Fibroblast of the aortic adventitia (primary cell): ENCODE measurements around the gene MPLKIP. TPM values are rescaled to one million over a fixed set of nuclear protein-coding genes. Genes with fewer than 3 reads are reported as not detected.
"Not testable (repeated sequence)": the region's sequence is repeated elsewhere in the genome, so short reads cannot be mapped to it uniquely, and the experiment has no call there.

ENCODE experiments used
- DNase-seq: peaks from one replicate; pipeline ENCODE4 v3.0.0-alpha.2; 2010; ENCODE audit warnings: low read depth
- H3K4me3 ChIP-seq: 2 replicates; pipeline ENCODE4 v1.5.1; 2011; ENCODE audit warnings: low read depth, mild to moderate bottlenecking, control low read depth, low read length, moderate library complexity
- CTCF ChIP-seq: IDR thresholded peaks from 2 replicates; pipeline ENCODE4 v1.5.1; 2011; ENCODE audit warnings: mild to moderate bottlenecking, low read length, control low read depth, inconsistent platforms; ENCODE audit not compliant: insufficient read depth
- total RNA-seq: library from RNA; depleted of rRNA; stranded (reverse); fragments of >200 nt; gene quantifications from 2 replicates; pipeline ENCODE4 v1.2.3, GENCODE V29; 2012; ENCODE audit warnings: low replicate concordance

MPLKIP gene
- total RNA-seq, 1 donor, result 18.2 TPM

GRCh38 chr7:40165216-40165615, 30.8 kb upstream of the MPLKIP start:
- no peak for TF ChIP-seq CTCF
- no peak overlapping the region for H3K4me3 ChIP-seq
- DNase-seq, result no peak

- H3K4me3 ChIP-seq, result no peak overlapping the region
- TF ChIP-seq CTCF, result no peak
- DNase-seq, result no peak
These were observed 28.1 kb upstream of the MPLKIP start for GRCh38 chr7:40162516-40162915.

- TF ChIP-seq CTCF, result no peak
- no peak overlapping the region for H3K4me3 ChIP-seq
- DNase-seq, result no peak
These were observed 22.6 kb upstream of the MPLKIP start for GRCh38 chr7:40156988-40157387.

GRCh38 chr7:40151504-40151903, 17.1 kb upstream of the MPLKIP start:
- DNase-seq, result no peak

GRCh38 chr7:40148671-40149070, 14.2 kb upstream of the MPLKIP start:
- TF ChIP-seq CTCF, result no peak
- DNase-seq, result no peak
- no peak overlapping the region for H3K4me3 ChIP-seq

More at GRCh38 chr7:40151504-40151903, 17.1 kb upstream of the MPLKIP start:
- no peak for TF ChIP-seq CTCF
- no peak overlapping the region for H3K4me3 ChIP-seq

GRCh38 chr7:40148247-40148580, 13.8 kb upstream of the MPLKIP start:
- not testable (repeated sequence) for DNase-seq, H3K4me3 ChIP-seq

- H3K4me3 ChIP-seq, result no peak overlapping the region
- no peak for TF ChIP-seq CTCF
- DNase-seq, result no peak
These were observed 13.2 kb upstream of the MPLKIP start for GRCh38 chr7:40147371-40148246.

- not testable (repeated sequence) for DNase-seq, H3K4me3 ChIP-seq
These were observed 11.2 kb upstream of the MPLKIP start for GRCh38 chr7:40145596-40146130.

- DNase-seq, H3K4me3 ChIP-seq: not testable (repeated sequence)
These were observed 7.5 kb upstream of the MPLKIP start for GRCh38 chr7:40141916-40142315.

- H3K4me3 ChIP-seq, DNase-seq: not testable (repeated sequence)
These were observed 5.5 kb upstream of the MPLKIP start for GRCh38 chr7:40139891-40140290.
